Skeletal muscle cell (primary cell): ENCODE measurements around the gene ITK.

Experiments
- DNase-seq: peaks from one replicate; pipeline ENCODE4 v3.0.0-alpha.2; 2010; ENCODE audit warnings: low read depth
- H3K4me3 ChIP-seq: 2 replicates; pipeline ENCODE4 v1.5.1; 2011; ENCODE audit warnings: low read depth, mild to moderate bottlenecking, control low read depth, low read length, moderate library complexity

ITK gene

DNA sequence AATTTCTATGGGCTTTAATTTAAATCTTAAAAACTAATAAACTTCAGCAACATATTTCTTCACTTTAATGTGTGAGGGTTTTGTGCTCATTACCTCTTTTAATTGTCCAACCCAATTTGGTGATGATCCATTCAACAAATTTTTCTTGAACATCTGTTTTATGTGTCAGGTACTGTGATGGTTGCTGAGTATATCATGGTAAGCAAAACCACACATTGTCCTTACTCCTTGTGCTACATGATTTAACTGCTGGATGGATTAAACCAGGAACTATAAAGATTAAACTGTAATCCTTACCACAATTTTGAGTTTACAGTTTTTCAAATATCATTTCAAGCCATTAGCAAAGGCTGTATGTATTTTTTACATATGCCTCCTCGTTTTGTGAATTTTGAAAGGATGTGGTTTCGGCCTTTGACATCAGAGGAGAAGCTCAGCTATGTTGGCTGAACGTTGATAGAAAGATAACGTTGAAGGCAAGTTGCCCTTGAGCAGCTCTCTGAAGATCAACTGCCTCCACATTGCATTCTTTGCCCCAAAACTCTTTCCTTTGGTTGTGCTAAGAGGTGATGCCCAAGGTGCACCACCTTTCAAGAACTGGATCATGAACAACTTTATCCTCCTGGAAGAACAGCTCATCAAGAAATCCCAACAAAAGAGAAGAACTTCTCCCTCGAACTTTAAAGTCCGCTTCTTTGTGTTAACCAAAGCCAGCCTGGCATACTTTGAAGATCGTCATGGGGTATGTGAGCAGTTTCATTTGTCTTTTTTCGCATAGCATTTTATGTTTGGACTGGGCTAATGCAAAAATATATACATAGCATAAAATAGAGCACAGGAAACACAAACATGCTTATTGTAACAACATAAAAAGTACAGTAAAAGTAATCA lies at the start of gene ITK:
Gene ITK (plus strand): TSS at position 467 of the 891 bp plus-strand sequence. CDS start 138 bp downstream, at position 605.
- no peak for DNase-seq

DNA sequence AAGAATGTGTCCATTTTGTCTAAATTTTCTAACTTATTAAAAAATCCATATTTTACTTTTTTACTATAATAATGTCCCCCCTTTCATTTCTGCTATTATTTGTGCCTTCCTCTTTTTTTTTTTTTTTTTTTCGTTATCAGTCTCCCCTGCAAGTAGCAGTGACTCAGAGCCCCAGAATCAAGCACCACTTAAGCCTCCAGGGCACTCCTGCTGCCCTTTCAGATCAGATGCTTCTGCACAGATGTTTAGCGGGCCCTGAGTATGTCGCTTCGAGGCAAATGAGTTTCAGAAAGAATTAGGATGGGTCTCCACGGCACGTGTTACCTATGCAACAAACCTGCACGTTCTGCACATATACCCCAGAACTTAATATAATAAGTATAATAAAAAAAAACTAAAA lies 49.7 kb upstream of the ITK start:
- DNase-seq, result no peak
- H3K4me3 ChIP-seq, result no peak overlapping the region

More for the DNA sequence above, at the start of gene ITK:
- no peak within 1 kb of the TSS for H3K4me3 ChIP-seq

DNA sequence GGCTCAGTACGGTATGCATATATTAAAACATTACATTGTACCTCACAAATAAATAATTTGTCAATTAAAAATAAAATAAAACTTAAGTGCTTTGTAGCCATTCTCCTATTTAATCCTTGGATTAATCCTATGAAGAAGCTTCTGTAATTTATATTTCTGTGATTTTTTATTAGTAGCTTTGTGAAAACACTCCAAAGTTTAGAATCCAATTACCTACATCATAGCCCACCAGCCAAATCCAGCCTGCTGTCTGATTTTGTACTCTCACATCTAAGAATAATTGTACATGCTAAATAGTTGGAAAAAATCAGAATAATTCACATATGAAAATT lies 48.4 kb upstream of the ITK start:
- H3K4me3 ChIP-seq, result no peak overlapping the region
- no peak for DNase-seq

DNA sequence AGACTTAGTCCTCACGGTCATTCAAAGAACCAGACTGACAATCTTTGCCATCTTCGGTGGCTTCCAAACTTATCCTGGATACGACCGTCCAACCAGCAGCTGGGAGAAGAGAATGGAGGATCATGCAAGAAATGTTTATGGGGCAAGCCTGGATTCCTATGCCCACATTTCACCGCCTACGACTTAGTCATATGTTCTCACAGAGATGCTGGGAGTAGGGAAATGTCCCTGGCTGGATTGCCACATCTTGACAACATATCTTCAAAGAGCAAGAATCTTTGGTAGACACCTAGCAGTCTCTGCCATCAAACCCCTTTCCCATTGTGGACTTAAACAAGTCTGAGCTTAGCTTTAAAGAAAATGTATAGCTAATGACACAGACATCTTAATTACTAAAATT lies 42.9 kb upstream of the ITK start:
- DNase-seq, result peak; percentile 23
- H3K4me3 ChIP-seq, result no peak overlapping the region

DNA sequence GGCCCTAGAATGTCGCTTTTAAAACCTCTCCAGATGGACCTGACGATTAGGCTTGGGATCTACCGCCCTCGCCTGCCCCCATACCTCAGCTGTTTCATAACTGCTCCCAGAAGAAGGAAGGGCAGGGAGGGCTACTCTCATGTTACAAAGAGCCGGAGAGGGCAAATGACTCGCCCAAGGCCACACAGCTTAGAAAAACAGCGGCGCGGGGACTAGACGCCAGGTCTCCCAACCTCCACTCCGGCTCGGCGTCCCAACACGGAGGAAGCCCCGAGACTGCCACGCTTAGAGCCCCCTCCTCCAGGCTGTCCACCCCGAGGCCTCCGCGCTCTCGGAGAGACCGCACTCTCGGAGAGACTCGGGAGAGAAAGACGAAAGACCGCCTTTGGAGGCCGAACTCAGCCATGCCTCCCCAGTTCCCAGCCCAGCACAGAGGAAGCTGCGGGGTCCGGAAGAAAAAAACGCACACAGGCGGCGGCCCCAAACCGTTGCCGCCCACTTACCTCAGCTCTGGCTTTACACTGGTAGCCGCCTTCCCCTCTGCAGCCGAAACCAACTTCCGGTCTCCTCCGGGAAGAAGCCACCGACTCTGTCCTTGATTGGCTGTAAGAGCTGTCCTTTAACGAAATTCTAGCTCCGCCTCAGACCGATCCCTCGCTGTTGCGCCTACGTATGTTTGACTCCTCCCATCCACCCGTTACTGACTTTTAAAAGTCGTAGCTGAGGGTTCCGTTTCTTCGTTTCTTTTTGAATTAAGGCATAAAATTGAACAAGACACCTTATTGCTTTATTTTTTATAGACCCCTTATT lies 38.1 kb upstream of the ITK start, which contains the start of gene MED7:
Gene MED7 (minus strand): TSS at position 549 of the 810 bp plus-strand sequence. CDS start 3,434 bp downstream, outside the sequence.
- peak within 1 kb of the TSS; percentile 100 for H3K4me3 ChIP-seq
- DNase-seq, result peak; percentile 97

DNA sequence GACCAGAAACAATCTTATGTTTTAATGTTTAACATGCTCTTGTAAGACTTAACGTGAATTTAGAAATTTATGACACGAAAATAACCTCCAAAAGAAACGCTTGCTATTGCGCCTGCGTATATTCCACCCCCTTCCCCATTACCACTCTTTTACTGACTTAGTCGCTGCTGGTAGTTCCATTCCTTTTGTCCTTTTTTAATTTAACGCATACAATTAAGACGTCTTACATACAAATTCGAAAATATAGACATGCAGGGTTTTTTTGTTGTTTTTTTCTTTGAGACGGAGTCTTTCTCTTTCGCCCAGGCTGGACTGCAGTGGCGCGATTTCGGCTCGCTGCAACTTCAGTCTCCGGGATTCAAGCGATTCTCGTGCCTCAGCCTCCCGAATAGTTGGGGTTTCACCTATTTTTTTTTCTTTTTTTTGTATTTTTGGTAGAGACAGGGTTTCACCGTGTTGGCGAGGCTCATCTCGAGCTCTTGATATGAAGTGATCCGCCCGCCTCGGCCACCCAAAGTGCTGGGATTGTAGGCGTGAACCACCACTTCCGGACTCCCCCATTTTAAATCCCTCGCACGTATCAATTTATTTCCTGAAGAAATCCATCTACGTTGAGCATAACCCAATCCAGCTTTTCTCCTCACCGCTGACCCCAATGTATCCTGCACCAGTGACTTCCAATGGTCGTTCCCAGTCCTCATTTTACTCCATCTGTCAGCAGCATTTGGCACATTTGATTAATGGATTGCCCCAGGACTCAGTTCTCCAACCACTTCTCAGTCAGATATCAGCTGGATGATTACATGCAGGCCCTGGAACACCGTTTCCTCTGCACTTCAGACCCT lies 37.3 kb upstream of the ITK start:
- no peak for DNase-seq
- peak overlapping the region; percentile 100 for H3K4me3 ChIP-seq

DNA sequence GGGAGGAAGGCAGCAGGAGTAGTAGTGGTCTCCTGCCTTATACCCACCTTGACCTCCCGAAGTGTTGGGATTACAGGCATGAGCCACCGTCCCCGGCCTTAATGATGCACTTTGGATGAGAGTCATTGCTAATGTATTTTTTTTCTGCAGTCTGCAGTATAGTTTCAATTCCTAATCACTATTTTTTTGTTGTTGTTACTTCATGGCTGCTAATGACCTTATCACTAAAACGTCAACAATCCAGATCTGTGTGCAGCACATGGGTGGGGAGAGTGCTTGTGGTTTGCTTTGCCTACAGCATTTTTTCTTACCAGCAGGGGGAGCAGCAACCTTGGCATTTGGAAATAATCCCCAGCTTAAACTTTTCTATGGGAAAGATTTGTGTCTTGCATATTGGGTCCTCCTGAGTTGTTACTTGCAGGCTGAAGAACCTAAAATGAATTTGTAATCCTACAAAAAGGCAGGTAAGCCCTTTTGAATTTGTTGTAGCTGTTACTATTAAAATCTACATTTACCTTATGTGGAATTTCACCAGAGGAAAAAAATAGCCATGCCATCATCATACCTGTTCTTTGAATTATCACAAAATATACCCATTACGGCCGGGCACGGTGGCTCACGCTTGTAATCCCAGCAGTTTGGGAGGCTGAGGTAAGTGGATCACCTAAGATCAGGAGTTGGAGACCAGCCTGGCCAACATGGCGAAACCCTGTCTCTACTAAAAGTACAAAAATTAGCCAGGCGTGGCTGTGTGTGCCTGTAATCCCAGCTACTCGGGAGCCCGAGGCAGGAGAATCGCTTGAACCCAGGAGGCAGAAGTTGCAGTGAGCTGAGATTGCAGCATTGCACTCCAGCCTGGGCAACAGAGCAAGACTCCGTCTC lies 31.7 kb upstream of the ITK start:
- no peak overlapping the region for H3K4me3 ChIP-seq
- DNase-seq, result no peak

DNA sequence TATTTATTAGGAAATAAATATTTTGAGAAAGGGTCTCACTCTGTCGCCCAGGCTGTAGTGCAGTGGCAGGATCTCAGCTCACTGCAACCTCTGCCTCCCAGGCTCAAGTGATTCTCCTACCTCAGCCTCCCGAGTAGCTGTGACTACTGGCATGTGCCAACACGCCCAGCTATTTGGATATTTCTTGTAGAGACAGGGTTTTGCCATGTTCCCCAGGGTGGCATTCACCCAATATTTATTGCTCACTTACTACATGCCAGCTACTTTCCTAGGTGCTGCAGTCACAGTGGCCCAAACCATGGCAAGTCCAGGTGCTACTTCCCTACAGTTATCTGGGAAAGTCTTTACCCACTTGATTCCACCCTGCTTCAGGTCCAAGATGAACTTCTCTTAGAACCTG lies 29.6 kb upstream of the ITK start:
- DNase-seq, result no peak
- no peak overlapping the region for H3K4me3 ChIP-seq

DNA sequence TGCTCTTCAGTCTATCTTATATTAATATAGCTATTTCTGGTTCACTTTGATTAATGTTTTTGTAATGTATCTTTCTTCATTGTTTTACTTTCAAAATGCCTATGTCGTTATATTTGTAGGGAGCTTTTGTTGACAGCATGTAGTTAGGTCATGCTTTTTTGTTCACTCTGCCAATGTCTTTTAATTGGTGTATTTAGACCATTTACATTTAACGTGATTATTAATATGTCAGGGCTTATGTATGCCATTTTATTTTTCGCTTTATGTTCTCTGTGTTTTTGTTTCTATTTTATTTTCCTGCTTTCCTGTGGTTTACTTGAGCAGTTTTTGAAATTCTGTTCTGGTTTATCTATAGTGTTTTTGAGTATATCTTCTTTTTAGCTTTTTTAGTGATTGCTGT lies 25.3 kb upstream of the ITK start:
- DNase-seq, result no peak
- H3K4me3 ChIP-seq, result no peak overlapping the region

DNA sequence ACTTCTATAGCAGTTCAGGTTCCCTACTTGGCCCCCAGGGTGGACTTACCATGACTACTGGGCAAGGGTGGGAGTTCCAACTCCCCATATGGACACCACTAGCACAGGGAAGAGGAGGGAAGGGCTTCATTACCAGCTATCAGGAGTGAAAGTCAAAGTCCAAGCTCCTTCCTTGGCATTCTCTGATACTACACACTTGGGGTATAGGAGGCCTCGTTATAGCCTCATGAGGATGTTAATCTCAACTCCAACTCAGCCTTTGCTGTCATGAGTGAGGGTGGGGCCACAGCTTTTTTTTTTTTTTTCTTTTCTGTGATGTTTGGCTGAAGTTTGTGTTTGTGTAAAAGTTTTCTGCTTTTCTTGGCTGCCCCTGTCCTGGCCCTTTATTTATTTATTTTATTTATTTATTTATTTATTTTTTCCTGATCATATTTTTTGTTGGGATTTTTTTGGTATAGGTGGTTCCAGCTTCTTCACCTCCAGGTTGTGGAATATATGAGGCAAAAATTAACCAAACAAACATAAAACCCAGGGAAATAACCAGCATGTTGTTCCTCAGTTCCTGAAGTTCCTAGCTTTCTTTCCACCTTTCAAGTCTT lies 23.2 kb upstream of the ITK start:
- DNase-seq, result no peak
- no peak overlapping the region for H3K4me3 ChIP-seq

DNA sequence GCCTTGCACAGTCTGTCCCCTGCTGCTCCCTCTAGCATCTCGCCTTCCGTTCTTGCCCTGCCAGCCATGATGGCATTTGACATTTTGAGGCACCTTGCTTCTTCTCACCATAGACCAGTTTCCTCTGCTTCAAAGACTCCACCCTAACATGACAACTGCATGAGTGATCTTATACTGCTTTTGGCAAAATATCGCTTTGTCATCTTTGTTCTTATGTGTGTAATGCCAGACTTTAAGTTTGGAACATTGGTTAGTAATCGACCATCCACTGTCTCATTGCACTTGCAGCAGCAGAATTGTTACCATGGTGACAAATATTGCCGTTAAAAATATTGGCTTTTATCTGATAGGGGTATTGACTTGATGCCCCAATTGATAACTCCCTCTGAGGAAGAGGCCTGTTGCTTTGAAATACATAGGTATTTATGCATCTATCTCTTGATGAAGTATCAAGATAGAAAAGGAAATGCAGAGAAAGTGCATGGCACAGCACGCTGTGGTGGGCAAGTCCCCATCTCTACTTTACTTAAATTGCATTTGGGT lies 21.4 kb upstream of the ITK start:
- no peak for DNase-seq
- no peak overlapping the region for H3K4me3 ChIP-seq

DNA sequence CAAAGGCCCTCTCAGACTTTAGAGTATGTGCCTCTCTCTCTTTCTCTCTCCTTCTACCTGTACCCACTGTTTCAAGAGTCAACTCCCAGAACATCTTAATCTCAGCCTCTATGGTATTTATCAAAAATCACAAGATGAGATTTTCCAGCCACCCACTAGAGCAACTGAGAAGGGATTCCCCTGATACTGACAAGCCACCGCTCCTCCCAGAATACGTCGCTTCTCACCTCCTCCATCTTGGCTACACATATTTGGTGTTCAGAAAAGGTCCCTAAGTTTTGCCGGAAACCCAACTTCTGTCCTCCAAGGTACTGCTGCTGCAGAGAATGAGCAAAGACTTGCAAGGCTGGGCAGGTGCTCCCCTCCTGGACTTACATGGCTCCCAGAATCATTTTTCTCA lies 20.6 kb upstream of the ITK start:
- H3K4me3 ChIP-seq, result no peak overlapping the region
- DNase-seq, result no peak

DNA sequence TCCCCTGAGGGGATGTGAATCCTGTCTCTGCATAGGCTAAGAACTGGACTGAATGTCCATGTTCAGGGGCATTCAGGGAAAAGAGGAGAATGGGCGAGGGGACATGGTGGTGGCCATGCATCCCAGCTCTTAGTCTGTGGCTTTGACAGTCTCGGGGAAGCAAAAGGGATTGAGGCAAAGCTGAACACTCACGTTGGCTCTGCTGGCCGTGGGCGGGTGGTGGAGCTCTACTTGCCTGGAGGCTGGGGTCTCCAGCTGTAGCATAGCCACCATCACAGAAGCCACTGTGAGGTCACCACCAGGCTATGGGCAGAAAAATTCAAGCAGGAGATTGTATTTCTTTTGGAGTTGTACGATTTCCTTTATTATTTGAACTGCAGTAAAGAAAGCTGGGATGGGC lies 18.6 kb upstream of the ITK start:
- H3K4me3 ChIP-seq, result no peak overlapping the region
- no peak for DNase-seq

DNA sequence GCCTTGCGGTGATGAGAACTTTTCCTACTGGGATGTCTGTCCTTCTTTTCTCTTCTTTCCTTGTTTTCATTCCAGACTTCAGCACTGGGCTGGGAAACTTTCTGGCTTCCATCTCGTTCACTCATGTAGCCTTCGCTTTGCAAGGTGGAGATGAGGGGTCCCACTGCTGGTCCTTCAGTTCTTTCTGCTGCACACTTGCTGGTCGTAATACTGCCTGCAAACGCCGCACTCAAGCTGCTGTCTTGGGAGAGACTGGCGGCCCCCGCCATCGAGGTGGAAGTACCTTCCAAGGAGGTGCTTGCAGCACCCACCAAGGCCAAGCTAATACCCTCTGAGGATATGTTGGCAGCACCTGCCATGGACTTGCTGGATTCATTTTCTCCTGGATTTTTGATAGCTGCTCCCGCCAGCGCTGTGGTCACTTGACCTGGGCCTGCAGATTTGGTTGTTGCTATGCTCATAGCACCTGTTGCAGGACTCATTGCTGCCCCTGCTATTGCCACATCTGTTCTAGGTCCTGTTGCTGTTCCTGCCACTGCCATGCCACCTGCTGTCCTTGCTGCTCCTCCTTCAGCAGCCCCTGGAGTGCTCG lies 17.6 kb upstream of the ITK start:
- H3K4me3 ChIP-seq, result no peak overlapping the region
- DNase-seq, result no peak

DNA sequence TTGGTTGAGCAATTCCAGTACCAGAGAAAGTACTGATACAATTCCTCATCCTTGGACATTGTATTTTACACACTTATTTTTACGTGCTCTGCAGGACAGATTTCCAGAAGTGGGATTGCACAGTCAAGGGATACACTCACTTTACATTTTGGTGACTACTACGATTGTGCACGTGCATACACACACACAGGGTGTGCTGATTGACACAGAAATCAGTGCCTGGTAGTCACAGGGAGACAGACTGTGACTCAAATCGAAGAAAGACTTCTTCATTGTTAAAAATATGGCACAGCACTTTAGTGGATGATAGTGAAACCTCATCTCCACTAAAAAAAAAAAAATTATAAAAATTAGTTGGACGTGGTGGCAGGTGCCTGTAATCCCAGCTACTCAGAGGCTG lies 16.1 kb upstream of the ITK start:
- H3K4me3 ChIP-seq, result no peak overlapping the region
- no peak for DNase-seq

DNA sequence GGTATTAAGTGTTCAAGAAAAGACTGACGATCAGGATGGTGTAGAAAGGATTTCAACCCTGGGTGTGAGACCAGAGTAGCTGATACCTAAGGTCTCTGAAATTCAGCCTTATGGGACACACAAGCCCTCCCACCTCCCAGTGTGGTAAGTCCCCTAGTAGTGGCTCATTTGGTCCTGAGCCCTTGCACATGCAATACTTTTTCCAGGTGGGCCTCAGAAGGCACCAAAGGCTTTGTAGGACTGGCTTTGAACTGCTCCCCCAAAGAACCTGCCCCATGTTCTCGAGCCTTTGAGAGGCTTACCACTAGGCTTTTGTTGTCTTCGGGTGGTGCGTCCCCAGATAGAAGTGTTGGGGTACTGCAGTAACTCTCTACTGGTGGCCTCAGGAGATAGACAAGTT lies 15.4 kb upstream of the ITK start:
- DNase-seq, result no peak
- H3K4me3 ChIP-seq, result no peak overlapping the region

DNA sequence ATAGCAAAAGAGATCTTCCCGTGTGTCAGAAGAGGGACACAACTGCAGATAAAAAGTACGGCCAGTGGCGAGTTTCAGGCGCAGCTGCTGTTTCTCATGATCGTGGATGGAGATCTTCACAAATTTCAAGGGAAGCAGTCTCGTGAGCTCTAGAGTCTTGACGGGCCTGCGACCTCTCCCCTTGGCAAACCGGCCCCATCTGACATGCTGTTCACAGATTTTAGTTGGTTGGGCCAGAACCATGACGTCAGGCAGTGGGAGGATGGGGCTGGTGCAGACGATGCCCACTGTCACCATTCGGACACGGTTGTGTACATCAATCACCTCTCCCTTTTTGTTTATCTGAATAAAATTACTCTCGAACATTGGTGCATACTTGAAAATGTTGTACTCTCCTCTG lies 15.0 kb upstream of the ITK start:
- no peak for DNase-seq
- H3K4me3 ChIP-seq, result no peak overlapping the region
